Panc1 (cell line): ENCODE measurements around the gene ZBTB20. TPM values are rescaled to one million over a fixed set of nuclear protein-coding genes. Genes with fewer than 3 reads are reported as not detected.

Experiments
- ATAC-seq: fragments of 200-7000 bp; cut with Tn5 transposase; 2 replicates; pipeline ENCODE4 v1.9.1; 2020; ENCODE audit warnings: mild to moderate bottlenecking, moderate library complexity
- BruUV-seq: library from RNA; stranded (reverse); fragments of 400-500 nt; replicated peaks from 2 replicates; lab custom pipeline; 2021; lab: Mats Ljungman, UMichigan
- CTCF ChIA-PET: fragments of 300-600 bp; sonication (Branson Sonifier 250); formaldehyde crosslinking; loops from one replicate; lab custom pipeline; 2022; ENCODE audit warnings: antibody characterized with exemption; lab: Charles Lee
- POLR2A ChIA-PET: fragments of 300-600 bp; sonication (Branson Sonifier 250); formaldehyde crosslinking; loops from one replicate; lab custom pipeline; 2022; ENCODE audit warnings: antibody characterized with exemption; lab: Charles Lee
- DNase-seq: peaks from one replicate; pipeline ENCODE4 v3.0.0-alpha.2; 2010; ENCODE audit warnings: low read depth, low spot score
- H3K27ac ChIP-seq: 2 replicates; pipeline ENCODE4 v1.5.1; 2011; ENCODE audit warnings: mild to moderate bottlenecking, low read length, inconsistent platforms
- H3K27me3 ChIP-seq: fragments of 200-500 bp; sonication (Bioruptor generic); 2 replicates; pipeline ENCODE4 v1.6.0; 2014; ENCODE audit warnings: low read length, inconsistent platforms; ENCODE audit not compliant: control insufficient read depth, insufficient read depth
- H3K36me3 ChIP-seq: fragments of 200-500 bp; sonication (Bioruptor generic); 2 replicates; pipeline ENCODE4 v1.5.1; 2014; ENCODE audit warnings: inconsistent platforms, mild to moderate bottlenecking, low read length, moderate library complexity; ENCODE audit not compliant: control insufficient read depth, insufficient read depth
- H3K4me1 ChIP-seq: 2 replicates; pipeline ENCODE4 v1.5.1; 2011; ENCODE audit warnings: inconsistent platforms, mild to moderate bottlenecking, low read length, moderate library complexity; ENCODE audit not compliant: control insufficient read depth, insufficient read depth
- H3K4me3 ChIP-seq, 2 experiments: 2 replicates each; pipeline ENCODE4 v1.5.1; 2011 to 2012; ENCODE audit warnings: low read depth in 2 of 2, low read length in 2 of 2, mild to moderate bottlenecking in 2 of 2, inconsistent platforms in 1 of 2, moderate library complexity in 1 of 2
- H3K9me3 ChIP-seq: fragments of 200-500 bp; sonication (Bioruptor generic); 2 replicates; pipeline ENCODE4 v1.5.1; 2014; ENCODE audit warnings: low read depth, mild to moderate bottlenecking, inconsistent platforms, low read length, moderate library complexity; ENCODE audit not compliant: control insufficient read depth, insufficient read depth
- CTCF ChIP-seq: fragments of 450-650 bp; IDR thresholded peaks from 2 replicates; pipeline ENCODE4 v1.5.1; 2017; ENCODE audit warnings: mild to moderate bottlenecking
- POLR2AphosphoS5 ChIP-seq: IDR thresholded peaks from 2 replicates; pipeline ENCODE4 v1.6.1; 2012; ENCODE audit warnings: mild to moderate bottlenecking, low read depth, low read length, moderate library complexity
- SIN3A ChIP-seq: IDR thresholded peaks from 2 replicates; pipeline ENCODE4 v1.6.1; 2012; ENCODE audit warnings: low read depth, mild to moderate bottlenecking, low read length, moderate library complexity, borderline replicate concordance; ENCODE audit not compliant: insufficient read depth
- TCF7L2 ChIP-seq: IDR thresholded peaks from 2 replicates; pipeline ENCODE4 v1.6.1; 2011; ENCODE audit warnings: mild to moderate bottlenecking, low read depth, low read length, inconsistent platforms
- in situ Hi-C: cut with HindIII; loops from 2 replicates; pipeline ENCODE4 v1.10.0; 2016; ENCODE audit warnings: low sequenced_read_pairs, low pct_unique_long_range_greater_than_20kb
- intact Hi-C: fragments of 100-400 bp; cut with micrococcal nuclease; formaldehyde crosslinking; loops from one replicate; pipeline ENCODE4 v1.10.0; 2022; ENCODE audit not compliant: unreplicated experiment
- total RNA-seq: library from RNA; stranded (reverse); gene quantifications from one replicate; pipeline ENCODE4 v1.2.1, GENCODE V29; 2021; ENCODE audit not compliant: unreplicated experiment
- TF ChIP-seq, protein P1 (sequence below), 2 experiments: IDR thresholded peaks; 2 replicates each; pipeline ENCODE4 v1.6.1; 2011 to 2012; ENCODE audit warnings: low read depth in 2 of 2, control low read depth in 1 of 2, low read length in 1 of 2, mild to moderate bottlenecking in 1 of 2, moderate library complexity in 1 of 2; ENCODE audit not compliant: insufficient read depth in 1 of 2

The ZBTB20 gene
- total RNA-seq, 1 experiment from 2014 or later, result 4.1 TPM

- Histone ChIP-seq H3K9me3 (no peaks in the 10 kb centered on the region; the same call in 1 of the 2 replicates), H3K27me3 (no peaks in the 10 kb centered on the region), H3K27ac (no peak overlapping the region), H3K36me3 (no peaks in the 10 kb centered on the region), H3K4me1 (no peaks in the 10 kb centered on the region), H3K4me3 (no peak overlapping the region)
- no TSS peak for BruUV-seq
- TF ChIP-seq TCF7L2 (no peak), POLR2AphosphoS5 (no peak), SIN3A (no peak), CTCF (no peak)
- TF ChIP-seq, protein P1, sequence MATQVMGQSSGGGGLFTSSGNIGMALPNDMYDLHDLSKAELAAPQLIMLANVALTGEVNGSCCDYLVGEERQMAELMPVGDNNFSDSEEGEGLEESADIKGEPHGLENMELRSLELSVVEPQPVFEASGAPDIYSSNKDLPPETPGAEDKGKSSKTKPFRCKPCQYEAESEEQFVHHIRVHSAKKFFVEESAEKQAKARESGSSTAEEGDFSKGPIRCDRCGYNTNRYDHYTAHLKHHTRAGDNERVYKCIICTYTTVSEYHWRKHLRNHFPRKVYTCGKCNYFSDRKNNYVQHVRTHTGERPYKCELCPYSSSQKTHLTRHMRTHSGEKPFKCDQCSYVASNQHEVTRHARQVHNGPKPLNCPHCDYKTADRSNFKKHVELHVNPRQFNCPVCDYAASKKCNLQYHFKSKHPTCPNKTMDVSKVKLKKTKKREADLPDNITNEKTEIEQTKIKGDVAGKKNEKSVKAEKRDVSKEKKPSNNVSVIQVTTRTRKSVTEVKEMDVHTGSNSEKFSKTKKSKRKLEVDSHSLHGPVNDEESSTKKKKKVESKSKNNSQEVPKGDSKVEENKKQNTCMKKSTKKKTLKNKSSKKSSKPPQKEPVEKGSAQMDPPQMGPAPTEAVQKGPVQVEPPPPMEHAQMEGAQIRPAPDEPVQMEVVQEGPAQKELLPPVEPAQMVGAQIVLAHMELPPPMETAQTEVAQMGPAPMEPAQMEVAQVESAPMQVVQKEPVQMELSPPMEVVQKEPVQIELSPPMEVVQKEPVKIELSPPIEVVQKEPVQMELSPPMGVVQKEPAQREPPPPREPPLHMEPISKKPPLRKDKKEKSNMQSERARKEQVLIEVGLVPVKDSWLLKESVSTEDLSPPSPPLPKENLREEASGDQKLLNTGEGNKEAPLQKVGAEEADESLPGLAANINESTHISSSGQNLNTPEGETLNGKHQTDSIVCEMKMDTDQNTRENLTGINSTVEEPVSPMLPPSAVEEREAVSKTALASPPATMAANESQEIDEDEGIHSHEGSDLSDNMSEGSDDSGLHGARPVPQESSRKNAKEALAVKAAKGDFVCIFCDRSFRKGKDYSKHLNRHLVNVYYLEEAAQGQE (IDR thresholded peaks at IDR 0.05; ENCODE audit: insufficient read depth in 1 of 2, low read depth in 2 of 2, low read length in 1 of 2), result no peak
- intact Hi-C loops, result no loop called here
- ChIA-PET POLR2A (no interaction called here), CTCF (no interaction called here)
- DNase-seq (no peak), ATAC-seq (no peak)
- in situ Hi-C loops, result no loop called here
Measured at GRCh38 chr3:115042351-115042750, 104.7 kb downstream of the ZBTB20 start.

DNA sequence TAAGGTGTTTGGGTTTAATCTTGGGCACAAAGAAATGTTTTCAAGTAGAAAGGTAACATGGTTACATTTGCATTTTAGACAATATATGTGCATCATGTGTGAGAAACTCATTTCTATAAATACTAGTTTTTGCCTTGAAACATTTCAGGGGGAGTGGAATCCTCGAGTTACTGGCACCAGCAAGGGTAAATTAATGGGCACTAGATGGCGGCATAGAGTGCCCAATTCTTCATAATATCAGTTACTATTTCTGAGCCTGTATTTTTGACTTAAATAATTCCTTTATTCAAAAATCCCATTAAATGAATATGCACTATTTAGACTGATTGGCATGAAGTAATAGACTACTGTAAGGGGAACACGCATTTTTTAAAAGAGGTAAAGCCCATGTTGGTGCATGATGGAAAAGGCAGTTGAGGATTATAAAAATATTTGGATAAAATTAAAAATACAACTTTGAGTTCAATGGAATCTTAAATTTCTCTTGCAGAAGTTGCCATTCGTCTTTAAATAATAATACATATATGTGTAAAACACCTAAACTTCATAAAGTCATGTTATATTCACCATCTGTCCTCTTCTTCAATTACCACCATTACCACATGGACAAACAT, 106.3 kb downstream of the ZBTB20 start:
- Histone ChIP-seq H3K4me1 (no peaks in the 10 kb centered on the region), H3K4me3 (no peak overlapping the region), H3K9me3 (no peaks in the 10 kb centered on the region), H3K36me3 (no peaks in the 10 kb centered on the region), H3K27ac (no peak overlapping the region), H3K27me3 (no peaks in the 10 kb centered on the region)
- CTCF ChIA-PET, result no interaction called here
- no peak; the same call in 1 of the 2 replicates for ATAC-seq
- no TSS peak for BruUV-seq
- TF ChIP-seq CTCF, result peak; percentile 70; the same call in 1 of the 2 replicates
- TF ChIP-seq POLR2AphosphoS5, result no peak
- intact Hi-C loops, result no loop called here
- in situ Hi-C loops, result no loop called here
- DNase-seq, result peak; percentile 15
- POLR2A ChIA-PET, result no interaction called here
